HG02884 (cell line): ENCODE results near the gene ZSCAN1.
"Not testable (repeated sequence)": the region's sequence is repeated elsewhere in the genome, so short reads cannot be mapped to it uniquely, and the experiment has no call there.

ENCODE experiments used
- ATAC-seq: cut with Tn5 transposase; IDR thresholded peaks from one replicate; pipeline ENCODE4 v1.9.1; 2021; ENCODE audit warnings: mild to moderate bottlenecking, moderate library complexity; ENCODE audit not compliant: unreplicated experiment

ZSCAN1 gene

GRCh38 chr19:58033741-58034476 is at the start of gene ZSCAN1:
Gene ZSCAN1 (plus strand): TSS chr19:58034025. CDS start chr19:58037837, 3,812 bp downstream.
- ATAC-seq, result no peak

GRCh38 chr19:57992841-57993240 is 41.0 kb upstream of the ZSCAN1 start:
- ATAC-seq, result no peak

DNA sequence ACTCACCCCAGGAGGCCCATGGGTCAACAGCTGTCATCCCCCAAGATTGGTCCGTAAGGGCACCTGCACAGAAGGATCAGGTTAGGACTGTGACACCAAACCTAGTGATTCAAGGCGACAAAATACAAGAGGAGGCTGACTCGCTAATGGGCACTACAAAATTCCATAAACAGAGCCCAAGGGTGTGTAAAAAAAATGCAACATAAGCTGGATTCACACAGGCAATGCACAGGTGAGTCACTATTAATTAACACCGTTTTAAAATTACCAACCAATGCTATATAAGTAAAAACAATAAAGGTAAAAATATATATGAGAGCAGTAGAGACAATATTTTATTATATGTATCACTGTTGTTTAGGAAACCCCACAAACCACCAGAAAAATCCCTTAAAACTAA is 33.1 kb upstream of the ZSCAN1 start:
- no peak for ATAC-seq

DNA sequence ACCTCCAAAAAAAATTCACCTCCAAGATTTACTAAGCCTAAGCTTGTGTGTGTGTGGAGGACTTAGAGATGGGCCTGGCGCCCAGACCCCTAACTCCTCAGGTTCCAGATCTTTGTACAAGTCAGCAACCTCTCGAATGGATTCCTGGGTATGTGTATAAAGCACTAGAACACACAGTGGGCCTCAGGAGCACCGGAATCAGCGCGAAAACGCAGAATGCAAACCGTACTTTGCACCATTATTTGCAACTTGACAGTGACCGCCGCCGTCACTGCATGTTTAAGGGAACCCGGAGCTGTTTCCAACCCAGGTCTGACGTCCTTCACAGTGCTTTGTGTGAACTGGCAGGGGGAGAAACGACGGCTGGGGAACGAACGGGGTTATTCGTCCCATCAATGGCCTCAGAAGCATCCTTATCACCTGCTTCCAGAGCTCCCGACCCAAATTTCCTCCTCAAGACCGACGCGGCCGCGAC is 31.9 kb upstream of the ZSCAN1 start:
- ATAC-seq, result peak; percentile 21

GRCh38 chr19:58002384-58003173 is 31.2 kb upstream of the ZSCAN1 start, which contains the start of gene ZNF606:
Gene ZNF606 (minus strand): TSS chr19:58002820. CDS start chr19:58001319, 1,501 bp downstream.
- ATAC-seq, result peak; percentile 78

GRCh38 chr19:58003174-58003828 is 30.5 kb upstream of the ZSCAN1 start:
- no peak for ATAC-seq

GRCh38 chr19:58007285-58007684 is 26.5 kb upstream of the ZSCAN1 start:
- ATAC-seq, result no peak

DNA sequence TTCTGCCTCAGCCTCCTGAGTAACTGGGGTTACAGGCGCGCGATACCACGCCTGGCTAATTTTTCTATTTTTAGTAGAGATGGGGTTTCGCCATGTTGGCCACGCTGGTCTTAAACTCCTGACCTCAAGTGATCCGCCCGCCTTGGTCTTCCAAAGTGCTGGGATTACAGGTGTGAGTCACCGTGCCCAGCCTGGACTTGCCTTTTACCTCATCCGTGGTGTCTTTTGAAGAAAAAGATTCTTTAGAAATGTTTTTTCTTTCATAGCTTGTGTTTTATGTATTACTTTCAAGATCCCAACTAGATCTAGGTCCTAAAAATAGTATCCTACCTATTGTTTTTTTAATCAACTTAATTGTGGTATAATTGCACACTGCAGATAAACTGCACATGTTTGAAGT is 24.9 kb upstream of the ZSCAN1 start:
- ATAC-seq, result not testable (repeated sequence)

GRCh38 chr19:58009301-58009665 is 24.5 kb upstream of the ZSCAN1 start:
- ATAC-seq, result no peak

DNA sequence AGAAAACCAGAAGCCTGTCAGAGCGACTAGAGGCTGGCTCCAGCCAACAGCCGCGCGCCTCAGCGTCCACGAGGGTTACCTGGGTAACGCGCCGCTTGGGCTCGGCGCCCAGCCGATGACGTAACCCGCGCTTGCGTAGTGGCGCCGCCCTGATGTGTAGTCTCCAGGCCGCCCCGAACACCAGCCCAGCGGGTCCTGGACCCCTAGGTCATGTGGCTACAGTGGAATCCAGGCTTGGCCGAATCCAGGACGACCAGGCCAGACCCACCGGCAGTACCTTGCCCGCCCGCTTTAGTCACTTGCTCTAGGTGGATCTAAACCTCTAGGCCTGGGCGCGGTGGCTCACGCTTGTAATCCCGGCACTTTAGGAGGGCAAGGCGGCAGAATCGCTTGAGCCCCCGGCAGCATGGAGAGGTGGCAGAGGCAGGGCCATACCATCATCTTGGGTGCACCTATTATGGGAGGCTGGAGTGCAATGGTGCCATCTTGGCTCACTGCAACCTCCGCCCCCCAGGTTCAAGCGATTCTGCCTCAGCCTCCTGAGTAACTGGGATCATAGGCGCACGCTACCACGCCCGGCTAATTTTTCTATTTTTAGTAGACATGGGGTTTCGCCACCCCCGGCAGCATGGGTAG is 24.0 kb upstream of the ZSCAN1 start:
- ATAC-seq, result no peak

- ATAC-seq, result no peak
Observed at GRCh38 chr19:58010507-58010906, 23.3 kb upstream of the ZSCAN1 start.

GRCh38 chr19:58014141-58014540 is 19.7 kb upstream of the ZSCAN1 start:
- ATAC-seq, result no peak

- no peak for ATAC-seq
Observed at GRCh38 chr19:58020129-58020528, 13.7 kb upstream of the ZSCAN1 start.

GRCh38 chr19:58021541-58022282 is 12.1 kb upstream of the ZSCAN1 start:
- ATAC-seq, result no peak

- ATAC-seq, result no peak
Observed at GRCh38 chr19:58022283-58022660, 11.6 kb upstream of the ZSCAN1 start.

DNA sequence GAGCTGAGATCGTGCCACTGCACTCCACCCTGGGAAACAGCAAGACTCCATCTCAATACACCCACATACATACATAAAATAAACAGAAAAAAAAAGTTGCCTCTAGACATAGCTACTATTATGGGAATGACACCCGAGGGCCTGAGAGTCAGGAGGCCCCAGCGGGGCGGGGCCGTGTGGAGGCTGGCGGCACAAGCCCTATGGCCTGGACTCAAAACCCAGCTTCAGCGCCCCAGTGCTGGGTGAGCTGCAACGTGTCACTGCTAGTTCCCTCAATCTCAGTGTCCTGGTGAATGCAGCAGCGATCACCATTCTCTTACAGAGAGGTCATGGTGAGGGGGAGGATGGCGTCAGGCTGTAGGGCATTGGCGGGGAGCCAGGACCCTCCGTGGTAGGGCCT is 9.2 kb upstream of the ZSCAN1 start:
- no peak for ATAC-seq

- no peak for ATAC-seq
Observed at GRCh38 chr19:58034477-58034793, 610 bp downstream of the ZSCAN1 start.

DNA sequence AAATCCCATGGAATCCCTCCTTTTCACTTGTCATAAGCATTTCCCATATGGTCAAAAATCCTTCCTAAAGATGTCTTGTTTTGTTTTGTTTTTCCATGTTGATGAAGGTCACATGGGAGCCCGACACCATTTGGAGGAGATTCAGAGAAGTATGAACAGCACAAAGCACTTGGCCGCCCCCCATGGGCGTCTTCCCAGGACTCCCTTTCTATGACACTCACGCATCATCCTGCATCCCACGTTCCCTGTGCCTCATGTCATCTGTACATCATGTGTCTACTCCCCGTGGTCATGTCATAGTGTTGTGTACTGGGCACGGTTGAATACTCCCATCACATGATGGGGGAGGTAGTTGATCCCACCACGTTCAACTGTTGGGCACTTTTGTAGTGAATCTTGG is 2.0 kb downstream of the ZSCAN1 start:
- ATAC-seq, result no peak

DNA sequence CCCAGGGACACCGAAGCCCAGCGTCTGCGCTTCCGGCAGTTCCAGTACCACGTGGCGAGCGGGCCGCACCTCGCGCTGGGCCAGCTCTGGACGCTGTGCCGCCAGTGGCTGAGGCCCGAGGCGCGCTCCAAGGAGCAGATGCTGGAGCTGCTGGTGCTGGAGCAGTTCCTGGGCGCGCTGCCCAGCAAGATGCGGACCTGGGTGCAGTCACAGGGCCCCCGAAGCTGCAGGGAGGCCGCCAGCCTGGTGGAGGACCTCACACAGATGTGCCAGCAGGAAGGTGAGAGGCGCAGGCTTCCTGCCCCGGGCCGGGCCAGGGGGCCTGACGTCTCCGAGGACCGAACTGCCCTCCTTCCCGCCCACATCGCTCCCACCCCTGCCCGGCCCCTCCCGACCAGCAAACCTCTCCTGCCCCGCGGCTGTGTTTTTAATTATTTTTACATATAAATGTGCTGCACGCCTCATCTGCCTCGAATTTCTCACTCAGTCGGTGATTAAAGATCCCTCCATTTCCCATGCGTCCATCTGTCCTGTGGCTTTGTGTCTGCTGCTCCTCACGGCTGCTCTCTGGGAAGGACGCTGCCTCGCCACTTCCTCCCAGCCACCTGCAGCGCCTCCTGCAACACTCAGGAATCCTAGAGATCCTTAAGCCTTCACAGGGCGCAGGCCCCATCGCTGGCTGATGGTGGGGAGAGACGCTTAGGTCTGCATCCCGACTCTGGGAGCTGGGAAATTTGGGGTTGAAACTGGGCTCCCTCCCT is 4.3 kb downstream of the ZSCAN1 start:
- no peak for ATAC-seq

- ATAC-seq, result no peak
Observed at GRCh38 chr19:58038688-58039204, 4.9 kb downstream of the ZSCAN1 start.
